Activated CD4-positive, alpha-beta T cell treated with anti-CD3 and anti-CD28 coated beads, Interleukin-2, amount 50 U/mL, for 24 hours (primary cell): ENCODE measurements around the gene REXO5.
"Not testable (repeated sequence)": the region's sequence is repeated elsewhere in the genome, so short reads cannot be mapped to it uniquely, and the experiment has no call there.

ENCODE experiments used
- DNase-seq, 2 donors: peaks; one replicate each; pipeline ENCODE4 v3.0.0-alpha.2; 2020; ENCODE audit warnings: low read depth in 1 of 2, low spot score in 1 of 2

REXO5 gene

DNA sequence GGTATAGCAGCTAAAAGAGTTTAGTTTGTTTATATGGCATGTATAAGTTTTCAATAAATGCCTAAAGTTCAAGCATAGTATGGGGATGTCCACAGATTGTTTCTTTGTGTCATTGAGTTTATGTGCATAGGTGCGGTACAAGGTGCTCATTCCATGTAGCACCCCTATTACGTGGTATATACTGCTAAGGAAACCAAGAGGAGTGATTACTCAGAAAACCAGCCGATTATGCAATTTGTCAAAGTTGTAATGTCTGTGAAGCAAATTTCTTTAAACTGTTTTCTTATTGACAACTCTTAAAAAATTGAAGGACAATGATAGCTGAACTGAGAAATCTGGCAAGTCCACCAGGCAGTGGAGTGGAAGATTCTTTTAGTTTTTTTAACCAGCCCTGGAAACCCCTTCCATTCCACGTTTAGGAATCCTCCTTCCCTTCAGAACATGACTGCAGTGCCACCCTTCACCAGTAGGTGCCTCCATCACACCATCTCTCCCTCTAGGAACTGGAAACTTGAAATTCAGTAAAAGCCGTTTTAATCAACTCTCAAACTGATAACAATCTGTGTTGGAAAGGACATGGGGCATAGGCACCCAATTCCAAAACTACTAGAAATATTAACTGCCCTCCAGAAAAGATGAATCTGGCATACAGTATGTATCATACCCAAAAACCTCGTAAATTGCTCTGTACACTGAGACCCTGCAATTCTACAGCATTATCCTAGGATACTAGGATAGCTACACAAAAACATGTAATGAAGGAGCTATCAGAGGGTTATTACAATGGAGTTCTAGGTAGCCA is 43.5 kb downstream of the REXO5 start:
- peak; percentile 48 to 52 for DNase-seq

DNA sequence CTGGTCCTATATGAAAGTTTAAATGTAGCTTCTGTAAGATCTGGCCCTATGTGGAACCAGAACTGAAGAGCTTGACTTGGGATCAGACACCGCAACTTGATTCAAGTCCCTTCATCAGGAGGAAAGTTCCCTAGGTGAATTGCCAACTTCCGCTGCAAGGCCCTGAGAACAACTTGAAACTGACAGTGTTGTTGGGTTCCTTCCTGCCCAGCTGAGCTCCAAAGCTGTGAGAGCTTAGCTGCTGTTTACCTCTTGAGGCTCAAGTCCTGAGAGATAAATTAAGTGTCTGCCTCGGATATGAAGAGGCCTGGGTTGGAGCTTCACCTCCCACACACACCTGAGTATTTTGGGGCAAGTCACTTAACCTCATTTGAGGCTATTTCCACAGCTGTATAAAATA is 44.7 kb downstream of the REXO5 start:
- DNase-seq: no peak

DNA sequence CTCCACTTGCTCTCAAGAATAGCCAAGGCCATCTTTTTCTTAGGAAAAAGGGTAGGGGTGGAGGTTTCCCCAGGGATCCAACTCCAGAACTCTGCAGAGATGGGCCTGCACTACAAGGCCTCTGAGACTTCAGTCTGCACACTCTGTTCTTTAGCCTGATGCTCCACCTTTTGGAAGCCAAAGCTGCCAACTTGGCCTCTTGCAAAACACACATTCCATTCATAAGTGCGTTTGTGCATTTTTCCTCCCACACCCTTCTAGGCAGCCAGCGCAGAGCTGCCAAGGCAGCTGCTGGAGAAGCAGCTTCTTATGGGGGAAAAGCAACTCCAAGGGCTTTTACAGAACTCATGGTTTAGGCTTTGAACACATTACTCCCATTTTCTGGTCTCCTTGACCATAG is 45.3 kb downstream of the REXO5 start:
- DNase-seq: no peak

DNA sequence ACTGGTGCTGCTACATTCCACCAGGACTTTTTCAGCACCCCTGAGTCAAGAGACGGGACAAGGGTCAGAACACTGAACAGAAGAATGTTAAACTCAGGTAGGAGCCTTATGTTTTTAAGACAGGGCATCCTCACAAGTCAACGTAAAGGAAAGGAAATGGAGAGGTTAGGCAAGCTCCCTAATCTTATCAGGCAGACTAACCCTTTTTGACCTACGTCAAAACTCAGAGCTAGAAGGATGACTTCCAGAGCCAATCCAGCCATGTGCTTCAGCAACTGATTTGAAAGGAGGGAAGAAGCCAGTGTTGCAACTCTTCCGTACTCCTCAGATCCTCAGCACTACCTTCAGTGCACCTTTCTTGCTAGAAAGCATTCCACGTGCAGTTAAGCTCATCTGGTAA is 46.8 kb downstream of the REXO5 start:
- no peak for DNase-seq

DNA sequence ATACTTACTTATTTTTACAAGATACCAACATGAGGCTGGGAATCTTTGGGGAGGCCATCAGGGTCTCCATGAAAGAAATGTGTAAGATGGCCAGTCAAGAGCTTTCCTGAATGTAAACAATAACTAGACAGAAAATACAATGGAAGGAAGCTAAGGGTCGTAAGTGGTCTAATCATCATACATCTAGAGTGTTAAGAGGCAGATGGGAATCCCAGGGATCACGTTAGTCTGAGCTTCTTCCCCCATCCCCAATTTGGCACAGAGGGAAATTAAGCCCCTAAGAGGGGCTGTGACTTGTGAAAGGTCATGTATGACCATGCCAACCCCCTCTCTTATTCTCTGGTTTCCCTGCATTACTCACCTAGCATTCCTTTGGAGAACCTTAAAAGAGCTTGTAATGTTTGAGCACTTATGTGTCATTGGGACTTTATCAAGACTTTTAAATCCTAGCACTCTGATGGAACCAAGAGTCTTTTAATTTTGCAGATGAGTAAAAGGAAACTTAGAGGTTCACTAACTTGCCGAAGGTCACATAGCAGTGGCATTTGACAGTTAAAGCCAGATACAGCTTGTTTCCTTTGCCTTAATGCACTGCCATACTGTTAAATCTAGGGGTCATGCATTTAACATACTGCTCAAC is 47.8 kb downstream of the REXO5 start:
- DNase-seq: no peak

DNA sequence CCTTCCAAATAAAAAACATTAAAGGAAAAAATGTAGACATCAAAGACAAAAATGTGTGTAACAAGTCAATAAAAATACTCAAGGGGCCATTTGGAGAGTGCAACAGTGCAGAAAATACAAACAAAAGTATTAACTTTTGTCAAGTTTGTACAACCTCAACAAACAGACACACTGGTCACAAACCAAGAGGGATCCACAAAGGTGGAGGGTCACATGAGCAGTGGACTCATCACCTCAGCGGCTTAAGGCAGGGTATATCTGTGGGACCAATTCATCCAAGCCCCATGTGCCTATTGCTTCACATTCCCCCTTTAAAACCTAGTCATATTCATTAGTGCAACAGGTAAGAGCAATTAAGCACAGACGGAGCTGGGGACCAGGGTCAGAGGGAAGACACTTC is 48.6 kb downstream of the REXO5 start:
- no peak for DNase-seq

DNA sequence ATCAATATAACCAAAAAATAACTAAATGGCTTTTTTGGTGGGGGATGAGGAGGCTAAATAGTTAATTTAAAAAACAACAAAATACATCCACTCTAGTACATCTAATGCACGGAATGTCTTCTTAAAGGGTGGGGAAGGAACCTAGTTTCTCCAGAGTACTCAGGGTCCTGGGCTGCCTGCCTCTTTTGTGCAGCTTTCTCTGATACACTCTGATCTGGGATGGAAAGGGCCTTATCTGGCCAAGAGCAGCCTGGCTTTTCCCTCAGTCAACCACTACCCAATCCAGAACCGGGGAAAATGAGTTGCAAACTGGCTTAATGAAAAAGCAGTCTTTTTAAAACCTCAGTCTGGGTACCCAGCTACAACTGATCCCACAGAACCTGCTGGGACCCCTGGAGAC is 51.0 kb downstream of the REXO5 start:
- no peak for DNase-seq

DNA sequence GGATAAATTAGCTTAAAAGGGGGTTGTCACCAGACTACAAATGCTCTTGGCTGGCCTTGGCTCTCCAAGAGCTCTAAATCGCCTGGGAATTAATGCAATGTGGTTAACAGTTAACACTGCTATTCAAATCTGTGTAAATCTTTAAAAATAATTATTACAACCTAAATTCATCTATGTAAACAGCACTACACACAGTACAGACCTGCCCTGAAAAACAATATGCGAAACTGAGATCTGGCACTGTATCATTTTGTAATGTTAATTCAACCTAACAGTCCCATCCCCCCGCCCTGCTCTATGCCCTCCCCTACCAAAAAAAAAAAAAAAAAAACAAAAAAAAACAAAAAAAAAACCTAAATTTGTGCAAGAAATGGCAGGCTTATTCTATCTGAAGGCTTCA is 52.9 kb downstream of the REXO5 start:
- DNase-seq: no peak

DNA sequence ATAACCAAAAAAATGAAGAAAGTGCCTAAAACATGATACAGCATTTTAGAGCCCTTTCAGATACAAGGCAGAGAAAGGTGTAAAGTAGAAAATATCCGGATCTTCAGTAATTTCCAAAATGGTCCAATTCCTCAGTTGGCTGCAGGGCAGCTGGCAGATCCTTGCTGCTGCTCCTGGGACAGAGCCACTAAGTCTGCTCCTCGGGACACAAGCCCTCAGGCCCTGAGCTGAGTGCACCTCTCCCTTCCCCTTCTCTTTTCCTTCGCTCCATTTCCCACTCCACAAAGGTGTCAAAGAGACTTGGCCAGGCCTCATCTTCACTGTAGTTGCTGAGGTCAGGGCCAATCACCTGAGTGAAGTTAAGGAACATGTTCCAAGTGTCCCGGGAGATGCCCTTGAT is 53.4 kb downstream of the REXO5 start:
- DNase-seq: no peak

DNA sequence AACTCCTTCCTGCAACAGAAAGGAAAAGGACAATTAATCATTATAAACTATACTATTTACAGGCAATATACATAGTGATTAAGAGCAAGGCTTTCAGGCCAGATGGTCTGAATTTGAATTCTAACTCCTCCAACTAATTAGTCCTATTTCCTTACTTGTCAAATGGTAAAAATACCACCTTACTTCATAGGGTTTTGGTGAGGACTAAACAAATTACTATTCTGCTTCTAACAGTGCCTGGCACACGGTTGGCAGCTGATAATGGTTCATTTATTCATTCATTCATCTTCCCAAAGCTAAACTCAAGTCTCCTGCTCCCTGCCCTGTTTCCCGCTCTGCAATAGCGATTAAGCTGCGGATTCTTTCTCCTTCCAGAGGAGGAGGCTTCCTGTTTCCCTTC is 54.0 kb downstream of the REXO5 start:
- DNase-seq: no peak

DNA sequence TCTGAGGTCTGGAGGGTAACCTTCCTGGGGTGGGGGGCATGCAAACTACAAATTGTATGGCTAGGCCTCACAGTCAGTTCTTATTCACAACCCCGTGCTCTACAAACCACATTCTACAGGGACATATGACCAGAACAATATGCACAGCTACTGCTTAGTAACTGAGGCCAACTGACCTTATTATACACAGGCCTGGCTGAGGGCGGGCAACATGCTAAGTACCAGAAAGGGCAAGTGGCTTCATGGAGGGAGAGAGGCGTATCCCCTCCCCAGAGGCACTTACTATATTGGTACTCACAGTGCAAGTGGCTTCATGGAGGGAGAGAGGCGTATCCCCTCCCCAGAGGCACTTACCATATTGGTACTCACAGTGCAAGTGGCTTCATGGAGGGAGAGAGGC is 54.7 kb downstream of the REXO5 start:
- DNase-seq: not testable (repeated sequence)

DNA sequence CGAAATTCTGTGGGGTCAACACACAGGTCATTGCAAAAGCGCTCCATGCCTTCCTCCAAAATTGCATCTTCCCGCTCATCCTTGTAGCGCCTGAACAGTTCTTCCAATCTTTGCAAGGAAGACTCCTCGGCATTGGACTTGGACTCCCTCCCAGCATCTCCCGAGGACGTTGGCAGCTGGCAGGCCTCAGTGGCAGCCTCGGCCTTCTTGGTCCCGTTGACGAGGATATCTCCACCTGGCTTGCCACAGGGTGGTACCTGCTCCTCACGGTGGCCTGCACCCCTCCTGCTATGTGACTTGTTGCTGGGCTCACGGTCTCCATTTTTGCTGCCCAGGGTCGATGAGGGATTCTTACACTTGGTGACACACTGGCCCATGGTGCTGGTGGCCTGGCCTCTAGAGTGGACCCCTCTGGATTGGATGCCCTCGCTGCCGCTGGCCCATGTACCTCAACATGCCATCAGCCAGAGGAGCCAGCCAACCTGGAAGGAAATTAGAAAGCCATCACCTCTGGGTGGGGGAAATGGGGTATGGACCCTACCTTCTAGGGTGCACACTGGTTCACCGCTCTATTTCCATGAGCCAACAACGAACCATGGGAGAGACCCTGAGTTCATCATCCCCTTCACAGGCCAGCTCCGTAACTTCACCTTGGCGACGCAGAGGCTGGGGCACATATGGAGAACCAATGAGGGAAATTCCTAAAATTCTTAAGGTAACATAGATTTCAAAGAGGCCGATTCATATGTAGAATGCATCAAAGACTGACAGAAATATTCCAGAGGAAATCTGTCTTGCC is 56.0 kb downstream of the REXO5 start:
- no peak for DNase-seq

DNA sequence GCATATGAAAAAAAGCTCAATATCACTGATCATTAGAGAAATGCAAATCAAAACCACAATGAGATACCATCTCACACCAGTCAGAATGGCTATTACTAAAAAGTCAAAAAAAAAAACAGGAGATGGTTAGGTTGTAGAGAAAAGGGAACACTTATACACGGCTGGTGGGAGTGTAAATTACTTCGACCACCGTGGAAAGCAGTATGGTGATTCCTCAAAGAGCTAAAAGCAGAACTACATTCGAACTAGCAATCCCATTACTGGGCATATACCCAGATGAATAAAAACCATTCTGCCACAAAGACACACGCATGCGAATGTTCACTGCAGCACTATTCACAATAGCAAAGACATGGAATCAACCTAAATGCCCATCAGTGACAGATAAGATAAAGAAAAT is 58.0 kb downstream of the REXO5 start:
- DNase-seq: not testable (repeated sequence)

DNA sequence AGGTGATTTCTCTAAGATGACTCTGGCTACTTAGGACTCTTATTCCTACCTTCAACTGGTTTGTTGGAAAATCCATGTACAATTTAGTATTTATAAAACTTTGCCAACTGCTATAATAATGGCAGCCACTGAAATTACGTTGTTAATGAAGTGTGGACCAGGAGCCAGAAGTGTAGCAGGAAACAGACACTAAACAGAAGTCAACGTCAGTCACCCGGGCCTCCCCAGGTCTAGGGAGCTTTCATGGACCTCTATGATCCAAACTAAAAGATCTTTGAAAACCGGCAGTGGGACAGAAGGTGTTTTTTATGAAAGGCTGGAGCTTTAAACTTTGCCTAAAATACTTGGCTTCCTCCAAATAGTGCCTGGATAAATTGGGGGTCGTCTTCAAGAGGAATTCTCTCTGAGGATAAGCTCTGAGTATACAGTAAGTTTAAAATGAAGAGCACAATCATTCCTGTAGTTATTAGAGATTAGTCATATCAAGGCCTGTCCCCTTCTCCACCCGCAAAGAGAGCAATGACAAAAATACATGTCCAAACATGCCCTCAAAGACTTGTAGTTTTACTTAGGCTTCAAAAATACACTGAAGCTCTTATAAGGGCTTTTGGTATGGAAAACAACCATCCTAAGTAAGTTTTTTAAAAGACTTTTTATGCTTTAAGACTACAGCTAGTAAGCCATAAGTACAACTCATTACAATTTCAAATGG is 59.2 kb downstream of the REXO5 start:
- no peak for DNase-seq

DNA sequence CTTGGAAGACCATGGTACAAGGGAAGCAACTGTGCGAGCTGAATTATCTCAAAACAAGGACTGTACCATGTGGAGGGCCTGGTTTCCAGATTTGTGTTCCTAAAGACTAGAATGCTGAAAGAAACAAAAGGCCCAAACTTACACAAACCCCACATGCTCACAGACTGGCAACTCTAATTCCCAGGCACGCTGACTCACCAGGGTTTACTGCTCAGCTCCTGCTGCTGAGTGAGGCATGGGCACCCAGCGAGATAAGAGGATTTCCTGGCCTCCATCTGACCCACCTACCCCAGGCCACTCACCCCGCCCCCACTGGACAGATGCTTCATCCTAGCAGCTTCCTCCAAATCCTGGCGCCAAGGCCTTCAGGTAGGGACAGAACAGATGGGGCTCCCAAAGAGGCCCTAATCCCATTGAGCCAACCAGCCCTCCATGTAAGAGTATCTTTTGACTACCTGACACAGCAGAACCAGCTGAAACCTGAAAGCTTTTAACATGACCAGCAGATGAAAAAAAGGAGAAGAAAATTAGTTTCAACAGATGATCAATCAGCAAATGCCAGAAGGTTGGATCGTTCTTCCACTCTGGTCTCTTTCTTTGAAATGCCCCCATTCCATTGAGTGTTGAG is 59.9 kb downstream of the REXO5 start:
- no peak for DNase-seq

DNA sequence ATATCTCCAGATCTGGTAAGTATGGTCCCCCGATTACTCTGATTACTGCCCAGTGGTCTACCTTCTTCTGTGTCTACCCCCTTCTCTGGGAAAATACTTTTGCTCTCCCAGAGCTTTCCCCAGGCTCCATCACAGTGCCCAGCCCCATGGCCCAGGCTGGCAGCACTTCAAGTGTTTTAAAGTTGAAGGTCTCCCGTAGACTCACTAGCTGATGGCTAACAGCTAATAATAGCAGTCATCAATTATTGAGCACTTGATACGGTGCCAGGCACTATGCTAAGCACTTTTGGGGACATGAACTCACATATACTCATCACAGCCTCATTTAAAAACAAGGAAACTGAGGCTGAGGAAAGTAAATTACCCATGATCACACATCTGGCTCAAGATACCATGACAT is 60.5 kb downstream of the REXO5 start:
- DNase-seq: no peak

DNA sequence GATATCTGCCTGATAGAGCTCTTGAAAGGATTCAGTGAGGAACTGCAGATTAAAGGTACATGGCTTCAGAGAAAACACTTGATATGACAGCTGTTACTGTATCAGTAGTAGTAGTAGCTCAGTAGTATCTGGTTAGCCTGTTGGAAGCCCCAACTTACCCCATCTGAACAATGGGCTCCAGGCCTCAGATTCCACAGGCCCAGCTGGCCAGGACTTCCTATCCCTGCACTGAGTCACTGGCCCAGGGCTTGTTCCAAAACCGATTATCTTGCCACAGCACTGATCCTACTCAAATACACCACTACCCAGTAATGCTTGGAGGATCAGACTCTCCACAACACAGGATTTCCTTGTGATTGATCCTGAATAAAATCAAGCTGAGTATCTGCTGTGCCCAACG is 61.3 kb downstream of the REXO5 start:
- DNase-seq: no peak

DNA sequence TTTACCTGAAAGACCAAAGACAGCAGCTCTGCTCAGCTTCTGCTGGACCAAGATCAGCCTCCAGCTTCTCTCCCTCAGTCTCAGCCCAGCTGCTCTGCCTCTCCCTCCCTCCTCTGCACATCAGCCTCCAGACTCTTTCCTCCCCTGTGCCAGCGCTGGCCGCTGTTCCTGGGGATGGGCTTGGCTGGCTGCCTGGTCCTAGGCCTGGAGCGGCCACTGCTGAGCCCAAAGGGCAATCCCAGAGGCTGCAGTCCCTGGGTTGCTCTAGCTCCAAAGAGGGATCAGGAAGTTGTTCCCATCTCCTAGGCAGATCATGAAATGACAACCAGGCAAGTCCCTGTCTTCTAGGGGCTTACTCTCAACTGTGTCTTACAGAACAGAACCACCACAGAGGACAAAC is 62.6 kb downstream of the REXO5 start:
- no peak for DNase-seq

DNA sequence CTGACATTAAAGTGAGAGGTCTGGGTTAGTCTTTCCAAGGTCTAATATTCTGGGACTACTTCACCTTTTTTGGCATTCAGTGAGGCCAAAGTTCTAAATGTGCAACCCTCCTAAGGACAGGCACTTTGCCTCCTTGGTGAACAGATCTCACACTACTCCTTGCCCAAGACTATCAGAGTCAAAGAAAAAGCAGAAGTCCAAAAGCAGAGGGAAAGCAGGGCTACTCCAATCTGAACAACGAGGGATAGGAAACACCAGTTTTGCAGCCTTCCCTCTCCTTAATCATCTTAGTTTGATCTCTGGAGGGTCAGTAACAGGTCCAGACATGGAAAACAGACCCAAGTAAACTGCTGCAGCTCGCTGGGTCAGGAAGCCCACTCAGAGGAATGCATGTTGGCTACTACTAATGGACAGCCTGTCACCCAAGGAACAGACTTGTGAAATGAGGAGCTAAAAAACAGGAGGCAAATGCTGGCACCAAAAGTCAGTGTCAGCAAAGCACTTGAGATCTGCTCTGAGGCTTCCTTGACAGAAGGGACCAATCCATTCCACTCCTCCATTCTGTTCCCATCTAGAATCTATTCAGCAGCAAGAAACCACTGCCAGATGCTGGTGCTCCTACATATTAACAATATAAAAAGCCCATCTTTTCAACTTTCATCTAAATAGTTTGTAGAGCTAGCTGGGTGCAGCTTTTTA is 63.9 kb downstream of the REXO5 start:
- no peak for DNase-seq

DNA sequence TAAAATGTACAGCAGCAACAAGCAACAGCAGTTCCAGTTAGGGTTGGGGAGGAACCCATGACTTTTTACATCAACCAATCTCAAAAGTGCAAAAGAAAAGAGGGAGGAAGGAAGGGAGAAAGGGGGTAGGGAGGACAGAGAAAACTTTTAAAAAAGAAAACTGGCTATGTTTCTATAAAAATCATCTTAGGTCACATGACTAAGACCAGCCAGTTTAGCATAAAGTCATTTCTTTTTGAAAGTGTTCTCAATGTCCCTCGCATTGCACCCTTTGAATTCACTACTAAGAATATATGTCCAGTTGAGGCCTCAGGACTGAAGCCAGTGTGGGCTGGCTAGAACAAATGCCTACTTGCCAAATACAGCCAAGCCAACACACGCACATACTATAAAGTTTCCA is 64.9 kb downstream of the REXO5 start:
- DNase-seq: no peak
